Right cardiac atrium (tissue), 5 donors: Measurements from ENCODE around the gene NKX2-4. TPM values are rescaled to one million over a fixed set of nuclear protein-coding genes. Genes with fewer than 3 reads are reported as not detected.
"Not testable (repeated sequence)": the region's sequence is repeated elsewhere in the genome, so short reads cannot be mapped to it uniquely, and the experiment has no call there.

ENCODE experiments used
- ATAC-seq, 2 donors: fragments of 200-7000 bp; cut with Tn5 transposase; one replicate each; pipeline versions ENCODE4 v1.8.0 to v1.9.1; 2020; ENCODE audit warnings: moderate library complexity in 2 of 2, mild to moderate bottlenecking in 1 of 2
- DNase-seq, 3 donors: peaks; one replicate each; pipeline ENCODE4 v3.0.0-alpha.2; 2020
- H3K27ac ChIP-seq: one replicate; pipeline ENCODE4 v1.5.1; 2013; ENCODE audit warnings: mild to moderate bottlenecking, low read length, control low read depth, moderate library complexity
- H3K27me3 ChIP-seq: one replicate; pipeline ENCODE4 v1.6.1; 2013; ENCODE audit not compliant: control insufficient read depth, insufficient read depth
- H3K4me1 ChIP-seq: one replicate; pipeline ENCODE4 v1.6.1; 2013; ENCODE audit warnings: low read length; ENCODE audit not compliant: control insufficient read depth, insufficient read depth
- H3K4me3 ChIP-seq: one replicate; pipeline ENCODE4 v1.5.1; 2013; ENCODE audit warnings: low read length, control low read depth
- H3K9me3 ChIP-seq: one replicate; pipeline ENCODE4 v1.6.1; 2013; ENCODE audit warnings: low read length; ENCODE audit not compliant: control insufficient read depth
- WGBS: extraction: QIAGEN DNeasy Blood & Tissue Kit; methylation state at CpG from one replicate; pipeline ENCODE4 v1.1.7; 2013; 5-methylcytosine and 5-hydroxymethylcytosine counted together
- intact Hi-C, 4 donors: fragments of 100-400 bp; cut with DNase I; formaldehyde crosslinking; loops; one replicate each; pipeline versions ENCODE4 v1.11.0 to v1.14.0; 2022 to 2023
- polyA plus RNA-seq: library from polyadenylated mRNA; stranded (reverse); fragments of 200-250 nt; gene quantifications from one replicate; pipeline ENCODE4 v1.2.3, GENCODE V29; 2013
- total RNA-seq, 4 donors: library from RNA; stranded (reverse); fragmentation: NEBNext Ultra II Directional; extraction: Animal tissue kit (Norgen Biotek cat#: 25700); gene quantifications; one replicate each; pipeline ENCODE4 v1.2.1, GENCODE V29; 2021
- donor health status: healthy with polysubstance abuse.
- donor health status: DM: no; HTN: yes; CAD: no.
- donor health status: DM: no; HTN: no; CAD: no.
- donor health status: DM: no; HTN: yes; CAD: no; lungs with severe emphysema.
- donor health status: DM: yes; HTN: yes; CAD: no.

Gene NKX2-4
- total and polyA plus RNA-seq, 5 donors = not detected

DNA sequence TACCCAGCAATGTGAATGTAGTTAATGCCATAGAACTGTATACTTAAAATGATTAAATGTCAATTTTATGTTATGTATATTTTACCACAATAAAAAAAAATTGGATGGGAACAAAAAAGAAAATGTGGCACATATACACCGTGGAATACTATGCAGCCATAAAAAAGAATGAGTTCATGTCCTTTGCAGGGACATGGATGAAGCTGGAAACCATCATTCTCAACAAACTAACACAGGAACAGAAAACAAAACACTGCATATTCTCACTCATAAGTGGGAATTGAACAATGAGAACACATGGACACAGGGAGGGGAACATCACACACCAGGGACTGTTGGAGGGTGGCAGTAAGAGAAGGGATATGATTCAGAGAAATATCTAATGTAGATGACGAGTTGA, 21.8 kb upstream of the NKX2-4 start:
- H3K4me1 ChIP-seq, H3K9me3 ChIP-seq, H3K27ac ChIP-seq, intact Hi-C loops, H3K27me3 ChIP-seq, H3K4me3 ChIP-seq, DNase-seq, ATAC-seq: not testable (repeated sequence)
- WGBS = 61% methylated on average over 2 of the region's 2 CpGs

DNA sequence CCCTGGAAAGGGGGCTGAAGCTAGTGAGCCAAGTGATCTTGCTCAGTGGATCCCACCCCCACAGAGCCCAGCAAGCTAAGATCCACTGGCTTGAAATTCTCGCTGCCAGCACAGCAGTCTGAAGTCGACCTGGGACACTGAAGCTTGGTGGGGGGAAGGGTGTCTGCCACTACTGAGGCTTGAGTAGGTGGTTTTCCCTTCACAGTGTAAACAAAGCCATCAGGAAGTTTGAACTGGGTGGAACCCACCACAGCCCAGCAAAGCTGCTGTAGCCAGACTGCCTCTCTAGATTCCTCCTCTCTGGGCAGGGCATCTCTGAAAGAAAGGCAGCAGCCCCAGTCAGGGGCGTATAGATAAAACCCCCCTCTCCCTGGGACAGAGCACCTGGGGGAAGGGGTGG, 16.7 kb upstream of the NKX2-4 start:
- H3K4me3 ChIP-seq, H3K27ac ChIP-seq, H3K4me1 ChIP-seq, intact Hi-C loops, DNase-seq, H3K9me3 ChIP-seq, ATAC-seq, H3K27me3 ChIP-seq: not testable (repeated sequence)
- WGBS = 42% methylated on average over 3 of the region's 3 CpGs

DNA sequence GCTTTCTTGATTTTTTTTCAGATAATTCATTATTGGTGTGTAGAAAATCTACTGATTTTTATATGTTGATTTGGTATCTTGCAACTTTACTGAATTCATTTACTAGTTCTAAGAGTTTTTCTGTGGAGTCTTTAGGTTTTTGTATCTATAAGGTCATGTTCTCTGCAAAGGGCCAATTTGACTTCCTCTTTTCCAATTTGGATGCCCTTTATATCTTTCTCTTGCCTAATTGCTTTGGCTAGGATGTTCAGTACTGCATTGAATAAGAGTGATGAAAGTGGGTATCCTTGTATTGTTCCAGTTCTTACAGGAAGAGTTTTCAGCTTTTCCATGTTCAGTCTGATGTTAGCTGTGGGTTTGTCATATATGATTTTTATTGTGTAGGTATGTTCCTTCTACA, 14.4 kb upstream of the NKX2-4 start:
- ATAC-seq (no peak), DNase-seq (no peak)
- intact Hi-C loops = no loop called here
- Histone ChIP-seq H3K27me3 (no peaks in the 10 kb centered on the region), H3K27ac (no peak overlapping the region), H3K4me1 (no peaks in the 10 kb centered on the region), H3K9me3 (no peaks in the 10 kb centered on the region), H3K4me3 (no peak overlapping the region)

DNA sequence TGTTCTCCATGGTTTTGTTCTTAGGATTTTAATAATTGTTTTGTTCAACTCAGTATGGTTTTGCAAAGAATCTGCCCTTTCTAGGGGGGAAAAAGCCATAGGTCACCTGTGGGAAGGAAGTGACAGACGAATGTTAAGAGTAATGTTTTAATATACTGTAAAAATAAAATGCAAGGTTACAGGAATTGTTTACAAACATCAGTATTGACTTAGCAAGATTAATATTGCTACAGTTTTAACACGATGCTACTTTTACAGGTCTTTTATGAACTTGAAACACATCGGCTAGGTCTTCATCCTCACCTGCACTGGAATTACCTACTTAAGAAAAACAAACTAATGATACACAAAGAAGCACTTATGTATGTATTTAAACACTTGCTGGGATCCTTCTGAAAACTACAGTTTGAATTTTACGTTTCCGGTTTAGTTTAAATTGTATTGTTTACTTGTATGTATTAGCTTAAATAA, 1.7 kb upstream of the NKX2-4 start:
- peaks cover 6% of the 10 kb centered on the region for H3K27me3 ChIP-seq
- DNase-seq = no peak
- intact Hi-C loops = no loop called here

DNA sequence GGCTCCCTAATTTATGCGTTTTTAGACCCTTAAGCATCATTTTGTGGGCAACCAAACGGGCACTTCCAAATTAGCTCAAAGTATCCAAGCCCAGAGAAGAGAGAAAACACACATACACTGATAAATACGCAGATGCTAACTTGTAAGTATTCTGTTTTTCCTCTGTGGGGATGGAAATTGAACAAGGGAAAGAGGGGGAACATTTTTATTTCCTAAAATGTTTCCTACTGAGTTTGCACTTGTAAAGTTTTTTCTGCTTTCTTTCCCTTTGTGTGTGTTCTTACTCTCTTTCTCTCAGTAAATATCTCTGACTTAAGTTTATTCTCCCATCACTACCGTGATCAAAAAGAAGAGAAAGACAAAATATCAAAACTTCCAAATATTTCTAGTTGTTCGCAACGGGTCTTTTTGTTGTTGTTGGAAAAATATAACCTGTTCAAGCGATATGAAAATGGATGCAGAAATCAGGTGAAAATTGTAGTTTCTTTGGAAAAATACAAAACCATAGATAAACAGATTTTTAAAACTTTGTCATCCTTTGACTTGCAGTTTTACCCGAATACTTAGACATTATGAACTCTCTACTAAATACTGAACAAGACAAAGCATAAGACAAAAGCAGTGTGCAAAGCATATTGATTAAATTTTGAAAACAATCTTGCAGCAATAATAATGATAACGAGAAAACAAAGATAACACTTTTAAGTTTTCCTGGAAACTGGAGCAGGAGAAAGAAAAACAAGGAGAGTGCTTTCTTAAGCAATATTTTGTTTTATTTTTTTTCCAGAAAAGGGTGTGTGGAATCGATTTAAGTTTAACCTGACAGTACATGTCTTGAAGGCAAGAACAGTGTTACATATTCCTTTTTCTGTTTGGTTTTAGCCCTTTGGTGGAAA, 1.0 kb upstream of the NKX2-4 start:
- H3K9me3 ChIP-seq = no peaks in the 10 kb centered on the region
- H3K4me3 ChIP-seq = no peak overlapping the region
- intact Hi-C loops = no loop called here
- ATAC-seq (no peak), DNase-seq (no peak)
- WGBS = 20% methylated on average over 10 of the region's 10 CpGs
- H3K27ac ChIP-seq = no peak overlapping the region
- no peaks in the 10 kb centered on the region for H3K4me1 ChIP-seq
- H3K27me3 ChIP-seq = peaks cover 6% of the 10 kb centered on the region

More for the DNA sequence above, 1.7 kb upstream of the NKX2-4 start:
- WGBS = 22% methylated on average over 5 of the region's 5 CpGs
- Histone ChIP-seq H3K27ac (no peak overlapping the region), H3K4me1 (no peaks in the 10 kb centered on the region), H3K4me3 (no peak overlapping the region), H3K9me3 (no peaks in the 10 kb centered on the region)
- no peak for ATAC-seq

DNA sequence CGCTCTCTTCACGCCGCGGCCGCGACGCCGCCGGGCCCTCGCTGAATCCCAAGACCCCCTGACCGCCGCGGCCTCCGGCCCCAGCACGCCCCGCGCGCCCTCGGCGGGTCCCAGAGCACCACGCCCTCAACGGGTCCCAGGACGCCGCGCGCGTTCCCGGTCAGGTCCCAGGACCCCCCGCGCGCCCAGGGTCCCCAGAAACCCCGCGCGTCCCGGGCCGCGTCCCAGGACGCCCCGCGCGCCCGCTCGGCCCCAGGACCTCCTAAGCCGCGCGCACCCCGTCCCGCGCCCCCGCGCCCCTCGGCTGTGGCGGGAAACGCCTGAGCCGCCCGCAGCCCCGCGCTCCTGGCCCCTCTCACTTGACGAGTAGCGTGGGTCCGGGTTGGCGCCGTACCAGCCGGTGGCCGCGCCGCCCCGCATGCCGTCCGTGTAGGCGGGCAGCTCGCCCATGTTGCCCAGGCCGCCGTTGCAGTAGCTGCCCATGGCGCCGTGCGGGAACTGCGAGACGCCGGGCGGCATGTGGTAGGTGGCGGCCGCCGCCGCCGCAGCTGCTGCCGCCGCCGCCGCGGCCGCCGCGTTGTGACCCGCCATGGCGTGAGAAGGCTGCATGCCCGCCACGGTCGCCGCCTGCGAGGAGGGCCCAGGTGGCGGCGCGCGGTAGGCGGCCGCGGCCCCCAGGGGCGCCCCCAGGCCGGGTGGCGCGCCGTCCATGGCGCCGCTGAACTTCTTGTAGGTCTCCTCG, 556 bp downstream of the NKX2-4 start:
- peak in 1 of 2 donors; percentile 26 for ATAC-seq
- H3K27me3 ChIP-seq = peaks cover 11% of the 10 kb centered on the region
- WGBS = 3% methylated on average over 116 of the region's 116 CpGs
- H3K4me1 ChIP-seq = no peaks in the 10 kb centered on the region
- no peaks in the 10 kb centered on the region for H3K9me3 ChIP-seq
- intact Hi-C loops = no loop called here
- peak overlapping the region; percentile 26 for H3K4me3 ChIP-seq
- peak in 2 of 3 donors; percentile 47 to 52 for DNase-seq
- no peak overlapping the region for H3K27ac ChIP-seq

DNA sequence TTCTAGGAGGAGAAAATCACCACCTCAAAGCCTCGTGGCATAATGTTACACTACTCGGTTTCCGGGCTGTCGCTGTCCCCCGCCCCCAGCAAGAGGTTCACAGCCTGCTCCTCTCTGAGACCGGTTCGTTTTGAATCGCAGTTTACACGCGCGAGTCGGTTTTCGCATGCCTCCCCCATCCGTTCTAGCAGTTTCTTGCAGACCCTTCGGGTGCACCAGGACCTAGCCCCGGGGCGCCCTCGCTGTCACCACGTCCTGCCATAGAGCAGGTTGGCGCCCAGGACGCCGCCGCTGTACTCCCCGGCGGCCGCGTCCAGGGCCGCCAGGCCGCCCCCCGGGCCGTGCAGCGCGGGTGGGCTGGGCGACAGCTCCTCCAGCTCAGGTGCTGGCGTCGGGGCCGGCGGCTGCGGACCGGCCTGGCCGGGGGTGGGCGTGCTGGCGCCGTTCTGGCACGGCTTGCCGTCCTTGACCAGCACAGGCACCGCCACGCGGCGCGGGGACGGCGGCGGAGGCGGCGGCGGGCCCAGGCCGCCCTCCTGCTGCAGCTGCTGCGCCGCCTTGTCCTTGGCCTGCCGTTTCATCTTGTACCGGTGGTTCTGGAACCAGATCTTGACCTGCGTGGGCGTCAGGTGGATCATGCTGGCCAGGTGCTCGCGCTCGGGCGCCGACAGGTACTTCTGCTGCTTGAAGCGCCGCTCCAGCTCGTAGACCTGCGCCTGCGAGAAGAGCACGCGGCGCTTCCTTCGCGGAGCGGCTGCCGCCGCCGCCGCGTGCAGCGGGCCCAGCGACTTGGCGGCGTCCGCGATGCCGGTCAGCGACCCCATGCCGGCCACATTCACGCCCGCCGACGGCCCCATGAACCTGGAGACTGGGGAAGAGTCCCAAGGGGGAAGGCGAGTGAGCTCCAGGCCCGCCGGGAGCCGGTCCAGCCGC, 1.4 kb downstream of the NKX2-4 start:
- H3K27me3 ChIP-seq = peaks cover 11% of the 10 kb centered on the region
- intact Hi-C loops = no loop called here
- WGBS = 3% methylated on average over 103 of the region's 103 CpGs
- ATAC-seq = peak in 1 of 2 donors; percentile 19
- no peaks in the 10 kb centered on the region for H3K4me1 ChIP-seq
- H3K27ac ChIP-seq = no peak overlapping the region
- peak overlapping the region; percentile 26 for H3K4me3 ChIP-seq
- H3K9me3 ChIP-seq = no peaks in the 10 kb centered on the region
- DNase-seq = peak in 2 of 3 donors; percentile 36 to 40

DNA sequence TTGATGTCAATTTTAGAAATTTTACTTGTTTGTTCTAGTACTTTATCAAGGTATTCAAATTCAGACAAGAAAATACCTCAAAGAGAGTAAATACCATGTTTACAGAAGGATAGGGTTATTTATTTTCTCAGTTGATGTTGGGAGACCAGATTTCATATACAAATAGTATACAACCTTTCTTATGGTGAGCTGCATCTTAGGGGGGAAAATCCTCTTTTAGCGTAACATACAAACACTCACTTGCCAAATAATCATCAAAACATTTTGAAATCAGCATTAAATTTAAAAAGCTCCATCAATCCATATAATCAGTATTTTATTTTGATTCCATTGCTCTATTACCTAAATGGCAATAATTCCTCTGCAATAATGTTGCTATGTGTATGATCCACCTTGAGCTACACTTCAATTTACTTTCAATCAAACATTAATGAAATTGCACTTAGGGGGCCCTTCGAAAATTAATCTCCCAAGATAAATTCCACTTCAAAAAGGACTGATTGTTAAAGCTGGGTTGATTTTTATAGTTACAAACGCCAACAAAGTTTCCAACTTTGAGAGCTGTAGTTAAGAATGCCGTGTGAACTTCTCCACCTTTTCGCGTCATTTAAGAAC, 2.2 kb downstream of the NKX2-4 start:
- Histone ChIP-seq H3K27me3 (peaks cover 11% of the 10 kb centered on the region), H3K4me1 (no peaks in the 10 kb centered on the region), H3K9me3 (no peaks in the 10 kb centered on the region), H3K4me3 (no peak overlapping the region), H3K27ac (no peak overlapping the region)
- ATAC-seq (no peak), DNase-seq (no peak)
- WGBS = 25% methylated on average over 6 of the region's 6 CpGs
- intact Hi-C loops = no loop called here

DNA sequence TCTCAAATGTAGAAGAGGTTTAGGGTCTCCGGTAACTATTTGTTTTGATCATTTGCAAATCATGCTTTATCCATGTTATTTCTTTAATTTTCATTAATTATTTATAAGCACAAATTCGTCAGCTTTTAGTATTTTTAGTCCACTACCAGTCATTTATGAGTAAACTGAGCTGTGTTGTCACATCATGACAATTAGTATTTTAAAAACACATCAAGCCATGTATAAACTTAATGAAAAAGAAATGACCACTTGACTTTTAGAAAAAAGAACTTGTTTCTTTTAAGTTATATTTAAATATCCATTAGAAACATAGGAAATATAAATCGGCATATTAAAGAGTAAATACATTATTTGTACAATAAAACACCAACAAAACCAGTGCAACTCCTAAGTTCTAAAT, 2.8 kb downstream of the NKX2-4 start:
- Histone ChIP-seq H3K27me3 (peaks cover 11% of the 10 kb centered on the region), H3K4me3 (no peak overlapping the region), H3K27ac (no peak overlapping the region), H3K4me1 (no peaks in the 10 kb centered on the region), H3K9me3 (no peaks in the 10 kb centered on the region)
- DNase-seq (no peak), ATAC-seq (no peak)
- WGBS = 12% methylated on average over 3 of the region's 3 CpGs
- intact Hi-C loops = no loop called here

DNA sequence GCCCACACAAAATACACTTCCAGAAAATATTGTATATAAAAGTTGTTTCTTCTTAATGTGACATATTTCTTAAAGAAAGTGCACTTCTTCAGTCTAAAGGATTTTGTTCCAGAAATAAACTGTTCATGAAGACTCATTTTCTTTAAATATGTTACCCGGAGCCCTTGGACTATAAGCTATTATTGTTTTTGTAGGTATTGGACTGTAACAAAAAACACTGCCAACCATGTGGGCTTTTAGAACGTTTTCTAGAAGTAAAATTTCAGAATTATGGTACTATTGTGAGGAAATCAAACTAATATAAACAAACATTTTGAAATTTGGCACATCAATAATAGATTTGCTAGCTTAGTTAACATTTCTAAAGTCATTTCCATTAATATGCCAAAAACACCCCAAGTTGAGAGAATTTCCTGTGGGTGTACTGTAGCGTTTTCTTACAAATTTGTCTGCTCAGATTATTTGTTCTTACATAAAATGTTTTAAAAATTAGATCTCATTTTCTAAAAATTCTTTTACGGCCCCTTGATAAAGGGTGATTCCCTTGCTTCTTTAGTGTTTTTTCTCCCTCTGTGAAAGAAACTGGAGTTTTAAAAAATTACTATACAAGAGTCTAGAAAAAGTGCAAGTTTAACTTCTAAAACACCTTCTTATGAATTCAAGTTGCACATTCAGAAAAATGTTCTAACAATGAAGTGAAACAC, 3.4 kb downstream of the NKX2-4 start:
- H3K9me3 ChIP-seq = no peaks in the 10 kb centered on the region
- no peak overlapping the region for H3K27ac ChIP-seq
- H3K4me1 ChIP-seq = no peaks in the 10 kb centered on the region
- intact Hi-C loops = no loop called here
- H3K4me3 ChIP-seq = no peak overlapping the region
- DNase-seq = no peak
- H3K27me3 ChIP-seq = peaks cover 11% of the 10 kb centered on the region
- WGBS = 42% methylated on average over 4 of the region's 4 CpGs
- no peak for ATAC-seq
